GM12878 (cell line): Measurements from ENCODE around the gene SEC16B.

Experiments used
- CTCF ChIP-seq, 3 experiments: IDR thresholded peaks in 2 of 3; conservative IDR thresholded peaks in 1 of 3; 2 replicates each; pipeline ENCODE4 v1.5.1; 2011; ENCODE audit warnings: low read depth in 3 of 3, low read length in 3 of 3, mild to moderate bottlenecking in 3 of 3, control low read depth in 2 of 3, moderate library complexity in 2 of 3, inconsistent platforms in 1 of 3, mixed read lengths in 1 of 3; ENCODE audit not compliant: control insufficient read depth in 2 of 3, insufficient read depth in 1 of 3; ENCODE audit errors: extremely low read depth in 1 of 3
- JUNB ChIP-seq: IDR thresholded peaks from 2 replicates; pipeline ENCODE4 v1.6.1; 2016; ENCODE audit warnings: antibody characterized with exemption, mild to moderate bottlenecking
- POLR2A ChIP-seq: IDR thresholded peaks from 2 replicates; pipeline ENCODE4 v1.6.1; 2011; ENCODE audit warnings: low read depth, mild to moderate bottlenecking, low read length
- USF2 ChIP-seq: IDR thresholded peaks from 2 replicates; pipeline ENCODE4 v1.6.1; 2011; ENCODE audit warnings: low read depth, low read length, improper control_type of control experiment, borderline replicate concordance

DNA sequence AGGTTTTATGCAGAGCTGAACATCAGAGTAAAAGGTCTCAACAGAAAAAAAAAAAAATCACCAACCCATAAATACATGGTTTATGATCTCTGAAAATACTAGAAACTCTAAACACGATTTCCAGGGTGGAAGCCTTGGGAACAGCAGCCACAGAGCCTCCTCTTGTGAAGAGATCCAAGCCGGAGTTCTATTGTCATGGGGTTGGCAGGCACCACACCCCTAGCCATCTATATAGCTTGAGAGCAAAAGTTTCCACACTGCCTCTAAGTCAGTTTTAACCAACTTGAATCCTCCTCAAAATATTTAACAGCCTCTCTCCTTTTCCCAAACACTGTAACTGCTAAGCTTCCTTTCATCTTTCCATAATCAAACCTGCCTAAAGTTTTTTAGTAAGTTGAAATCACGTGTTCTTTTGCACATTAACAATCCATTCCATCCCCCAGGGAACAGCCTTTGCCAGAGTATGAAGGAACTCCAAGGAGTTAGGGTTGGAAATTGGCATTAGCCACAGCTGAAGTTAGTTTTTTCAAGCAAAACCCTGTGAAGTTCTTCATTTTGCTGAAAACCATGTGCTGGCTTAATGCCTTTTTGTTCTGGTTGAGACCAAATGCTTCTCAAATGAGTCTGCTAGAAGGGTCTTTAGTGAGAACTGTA is 13.8 kb upstream of the SEC16B start:
- TF ChIP-seq CTCF (IDR thresholded peaks at IDR 0.05 in 2 of 3, conservative IDR thresholded peaks at IDR 0.05 in 1 of 3; ENCODE audit: control insufficient read depth in 2 of 3, extremely low read depth in 1 of 3, insufficient read depth in 1 of 3, low read depth in 3 of 3, low read length in 3 of 3): no peak
- no peak for TF ChIP-seq JUNB
- TF ChIP-seq USF2: no peak
- no peak for TF ChIP-seq POLR2A
